Measurements from ENCODE around the gene DAP. TPM values are rescaled to one million over a fixed set of nuclear protein-coding genes. Genes with fewer than 3 reads are reported as not detected.

The DAP gene
- total RNA-seq, 1 experiment from 2014 or later, result 279 TPM

GRCh38 chr5:10695759-10696543, 65.1 kb downstream of the DAP start:
- H3K9me2 ChIP-seq (ENCODE audit: insufficient read depth), result no peaks in the 10 kb centered on the region
- ChIA-PET CTCF (interaction anchor here (0.6 to 2.6 kb wide), 5 partner anchors 7 to 414 kb away, joined by 3 to 12 read pairs (median 4); no protein-coding TSS in a partner anchor), POLR2A (ENCODE audit: unreplicated experiment) (no interaction called here)
- peaks cover 72% of the 10 kb centered on the region for H3K79me2 ChIP-seq (ENCODE audit: low read depth)
- H3K4me3 ChIP-seq, result no peak overlapping the region
- H3K4me2 ChIP-seq, result peak overlapping the region; percentile 49; the same call in 1 of the 2 replicates
- intact Hi-C loops (cut with micrococcal nuclease; ENCODE audit: unreplicated experiment), result loop anchor here (1.0 to 10.0 kb wide), 14 partner anchors 65 to 1329 kb away; partner anchors contain the start of gene DAP
- no peak overlapping the region for H2AFZ ChIP-seq
- H3K27ac ChIP-seq, result peak overlapping the region; percentile 42
- DNase-seq, result no peak
- H3K27me3 ChIP-seq (ENCODE audit: insufficient read depth, low read depth), result no peaks in the 10 kb centered on the region
- no TSS peak for BruUV-seq (replicated peaks)
- TF ChIP-seq EZH2 (IDR thresholded peaks at IDR 0.05; ENCODE audit: low read depth), result no peak
- no peak for TF ChIP-seq CTCF (conservative IDR thresholded peaks at IDR 0.05)
- H4K20me1 ChIP-seq (ENCODE audit: insufficient read depth), result peaks cover 13% of the 10 kb centered on the region; the same call in 1 of the 2 replicates
- H3K9me3 ChIP-seq (ENCODE audit: insufficient read depth, low read depth), result no peaks in the 10 kb centered on the region
- H3K4me1 ChIP-seq (replicated peaks; ENCODE audit: insufficient read depth), result peaks cover 32% of the 10 kb centered on the region
- 0 out of 2 replicates have a peak, but pooled peaks cover 5% of the 10 kb centered on the region for H3K36me3 ChIP-seq (ENCODE audit: low read depth)
- peaks cover 14% of the 10 kb centered on the region; the same call in 1 of the 2 replicates for H3F3A ChIP-seq (ENCODE audit: insufficient read depth, low read depth)

GRCh38 chr5:10695055-10695649, 65.9 kb downstream of the DAP start:
- no peaks in the 10 kb centered on the region for H3K9me2 ChIP-seq (ENCODE audit: insufficient read depth)
- peaks cover 11% of the 10 kb centered on the region; the same call in 1 of the 2 replicates for H3F3A ChIP-seq (ENCODE audit: insufficient read depth, low read depth)
- peaks cover 24% of the 10 kb centered on the region for H3K4me1 ChIP-seq (replicated peaks; ENCODE audit: insufficient read depth)
- H3K4me2 ChIP-seq, result peak overlapping the region; percentile 49
- H4K20me1 ChIP-seq (ENCODE audit: insufficient read depth), result peaks cover 13% of the 10 kb centered on the region; the same call in 1 of the 2 replicates
- no peak overlapping the region for H3K4me3 ChIP-seq
- H2AFZ ChIP-seq, result no peak overlapping the region
- H3K27me3 ChIP-seq (ENCODE audit: insufficient read depth, low read depth), result no peaks in the 10 kb centered on the region
- ChIA-PET POLR2A (ENCODE audit: unreplicated experiment) (interaction anchor here (0.6 to 0.7 kb wide), 2 partner anchors 102 to 384 kb away, joined by 6 to 7 read pairs; no protein-coding TSS in a partner anchor), CTCF (interaction anchor here (0.5 to 2.6 kb wide), 6 partner anchors 8 to 1483 kb away, joined by 3 to 12 read pairs (median 4); no protein-coding TSS in a partner anchor)
- no peak for TF ChIP-seq EZH2 (IDR thresholded peaks at IDR 0.05; ENCODE audit: low read depth)
- TF ChIP-seq CTCF (conservative IDR thresholded peaks at IDR 0.05), result peak; percentile 90
- DNase-seq, result peak; percentile 66 to 93
- H3K79me2 ChIP-seq (ENCODE audit: low read depth), result peaks cover 64% of the 10 kb centered on the region
- intact Hi-C loops (cut with micrococcal nuclease; ENCODE audit: unreplicated experiment), result loop anchor here (1.0 to 10.0 kb wide), 14 partner anchors 66 to 1330 kb away; partner anchors contain the start of gene DAP
- peak overlapping the region; percentile 42 for H3K27ac ChIP-seq
- no peaks in the 10 kb centered on the region for H3K9me3 ChIP-seq (ENCODE audit: insufficient read depth, low read depth)
- BruUV-seq (replicated peaks), result no TSS peak
- 0 out of 2 replicates have a peak, but pooled peaks cover 5% of the 10 kb centered on the region for H3K36me3 ChIP-seq (ENCODE audit: low read depth)

Data from PC-9 (cell line).